ENCODE measurements around the gene NUP188.

Gene NUP188

GRCh38 chr9:129027685-129028191 is 80.2 kb downstream of the NUP188 start:
- POLR2A ChIA-PET, result interaction anchor here (0.9 to 1.7 kb wide), 8 partner anchors 8 to 432 kb away, joined by 3 to 10 read pairs (median 4); partner anchors contain the start of genes MIGA2 and SPOUT1
- CTCF ChIA-PET, result interaction anchor here (0.6 to 0.9 kb wide), 3 partner anchors 24 to 254 kb away, joined by 3 read pairs; no protein-coding TSS in a partner anchor
- TF ChIP-seq NFRKB (IDR thresholded peaks at IDR 0.05) (no peak), BHLHE40 (IDR thresholded peaks at IDR 0.05; ENCODE audit: borderline replicate concordance) (no peak), SUZ12 (IDR thresholded peaks at IDR 0.05) (no peak), FOXA1 (IDR thresholded peaks at IDR 0.05) (no peak), SP1 (IDR thresholded peaks at IDR 0.05) (no peak), TARDBP (IDR thresholded peaks at IDR 0.05) (no peak), ARNT (IDR thresholded peaks at IDR 0.05) (no peak), LEF1 (IDR thresholded peaks at IDR 0.05; ENCODE audit: borderline replicate concordance) (no peak), ELF4 (IDR thresholded peaks at IDR 0.05) (no peak), FOXK2 (IDR thresholded peaks at IDR 0.05) (no peak), CTBP1 (IDR thresholded peaks at IDR 0.05; ENCODE audit: borderline replicate concordance) (no peak), L3MBTL2 (conservative IDR thresholded peaks at IDR 0.05) (no peak), ZNF384 (IDR thresholded peaks at IDR 0.05) (no peak), HDGF (IDR thresholded peaks at IDR 0.05; ENCODE audit: borderline replicate concordance) (no peak), FOXM1 (IDR thresholded peaks at IDR 0.05; ENCODE audit: borderline replicate concordance) (no peak)
- TF ChIP-seq, protein P1, sequence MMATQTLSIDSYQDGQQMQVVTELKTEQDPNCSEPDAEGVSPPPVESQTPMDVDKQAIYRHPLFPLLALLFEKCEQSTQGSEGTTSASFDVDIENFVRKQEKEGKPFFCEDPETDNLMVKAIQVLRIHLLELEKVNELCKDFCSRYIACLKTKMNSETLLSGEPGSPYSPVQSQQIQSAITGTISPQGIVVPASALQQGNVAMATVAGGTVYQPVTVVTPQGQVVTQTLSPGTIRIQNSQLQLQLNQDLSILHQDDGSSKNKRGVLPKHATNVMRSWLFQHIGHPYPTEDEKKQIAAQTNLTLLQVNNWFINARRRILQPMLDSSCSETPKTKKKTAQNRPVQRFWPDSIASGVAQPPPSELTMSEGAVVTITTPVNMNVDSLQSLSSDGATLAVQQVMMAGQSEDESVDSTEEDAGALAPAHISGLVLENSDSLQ (IDR thresholded peaks at IDR 0.05), result no peak
- DNase-seq (ENCODE audit: extremely low spot score), result peak; percentile 49

GRCh38 chr9:129028192-129028966 is 80.9 kb downstream of the NUP188 start, which contains the start of gene SH3GLB2:
Gene SH3GLB2, minus strand, starts transcription at chr9:129028331. Its CDS starts 177 bp downstream, at chr9:129028154.
- ChIA-PET POLR2A (interaction anchor here (0.9 to 1.7 kb wide), 8 partner anchors 8 to 432 kb away, joined by 3 to 10 read pairs (median 4); partner anchors contain the start of genes MIGA2 and SPOUT1), CTCF (interaction anchor here (0.6 to 0.9 kb wide), 3 partner anchors 24 to 255 kb away, joined by 3 read pairs; no protein-coding TSS in a partner anchor)
- peak; percentile 98 for DNase-seq (ENCODE audit: extremely low spot score)
- TF ChIP-seq SP1 (IDR thresholded peaks at IDR 0.05) (no peak), LEF1 (IDR thresholded peaks at IDR 0.05; ENCODE audit: borderline replicate concordance) (no peak), TARDBP (IDR thresholded peaks at IDR 0.05) (no peak), HDGF (IDR thresholded peaks at IDR 0.05; ENCODE audit: borderline replicate concordance) (no peak), FOXK2 (IDR thresholded peaks at IDR 0.05) (no peak), L3MBTL2 (conservative IDR thresholded peaks at IDR 0.05) (no peak), ELF4 (IDR thresholded peaks at IDR 0.05) (no peak), CTBP1 (IDR thresholded peaks at IDR 0.05; ENCODE audit: borderline replicate concordance) (no peak), ZNF384 (IDR thresholded peaks at IDR 0.05) (no peak), NFRKB (IDR thresholded peaks at IDR 0.05) (no peak), SUZ12 (IDR thresholded peaks at IDR 0.05) (no peak), FOXM1 (IDR thresholded peaks at IDR 0.05; ENCODE audit: borderline replicate concordance) (no peak)
- TF ChIP-seq, protein P1 (IDR thresholded peaks at IDR 0.05), result no peak

GRCh38 chr9:129030191-129030590 is 82.7 kb downstream of the NUP188 start:
- ChIA-PET CTCF (no interaction called here), POLR2A (no interaction called here)
- TF ChIP-seq CTBP1 (IDR thresholded peaks at IDR 0.05; ENCODE audit: borderline replicate concordance), result no peak
- no peak for TF ChIP-seq ARNT (IDR thresholded peaks at IDR 0.05)
- TF ChIP-seq NFRKB (IDR thresholded peaks at IDR 0.05), result no peak
- TF ChIP-seq ELF4 (IDR thresholded peaks at IDR 0.05), result no peak
- no peak for TF ChIP-seq LEF1 (IDR thresholded peaks at IDR 0.05; ENCODE audit: borderline replicate concordance)
- no peak for TF ChIP-seq FOXK2 (IDR thresholded peaks at IDR 0.05)
- TF ChIP-seq FOXM1 (IDR thresholded peaks at IDR 0.05; ENCODE audit: borderline replicate concordance), result no peak
- no peak for TF ChIP-seq ZNF384 (IDR thresholded peaks at IDR 0.05)
- TF ChIP-seq TARDBP (IDR thresholded peaks at IDR 0.05), result no peak
- TF ChIP-seq SP1 (IDR thresholded peaks at IDR 0.05), result no peak
- TF ChIP-seq FOXA1 (IDR thresholded peaks at IDR 0.05), result no peak
- TF ChIP-seq BHLHE40 (IDR thresholded peaks at IDR 0.05; ENCODE audit: borderline replicate concordance), result no peak
- TF ChIP-seq HDGF (IDR thresholded peaks at IDR 0.05; ENCODE audit: borderline replicate concordance), result no peak
- TF ChIP-seq L3MBTL2 (conservative IDR thresholded peaks at IDR 0.05), result no peak
- no peak for TF ChIP-seq SUZ12 (IDR thresholded peaks at IDR 0.05)
- no peak for DNase-seq (ENCODE audit: extremely low spot score)

GRCh38 chr9:129031514-129031913 is 84.0 kb downstream of the NUP188 start:
- ChIA-PET POLR2A (no interaction called here), CTCF (no interaction called here)
- no peak for DNase-seq (ENCODE audit: extremely low spot score)
- TF ChIP-seq, protein P1 (IDR thresholded peaks at IDR 0.05), result no peak

DNA sequence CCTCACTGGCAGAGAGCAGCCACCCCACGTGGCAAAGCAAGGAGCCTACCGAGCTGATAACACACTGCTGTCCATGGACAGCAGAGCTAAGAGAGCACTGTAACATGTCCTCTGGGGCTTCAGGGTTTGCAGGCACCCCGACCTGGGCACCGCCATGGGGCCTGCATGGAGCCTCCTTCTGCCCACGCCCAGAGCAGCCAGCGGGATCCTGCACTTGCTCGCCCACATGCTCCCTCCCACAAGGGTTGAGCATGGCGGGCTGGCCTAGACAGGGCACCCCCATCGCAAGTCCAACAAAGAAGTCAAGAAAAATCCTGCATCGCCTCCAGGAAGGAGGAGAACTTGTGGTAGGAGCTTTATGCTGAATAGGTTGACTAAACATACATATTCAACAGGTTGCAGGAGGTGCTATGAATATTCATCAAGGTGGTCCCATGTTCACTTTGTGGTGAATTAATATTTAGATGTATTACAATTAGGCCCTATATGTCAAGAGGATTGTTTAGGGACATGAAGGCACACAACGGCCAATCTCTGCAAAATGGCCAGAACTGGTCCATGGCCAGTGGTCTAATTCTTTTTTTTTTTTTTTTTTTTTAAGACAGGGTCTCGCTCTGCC is 85.2 kb downstream of the NUP188 start:
- CTCF ChIA-PET, result no interaction called here
- no peak for DNase-seq (ENCODE audit: extremely low spot score)
- TF ChIP-seq SP1 (IDR thresholded peaks at IDR 0.05), result no peak
- no peak for TF ChIP-seq L3MBTL2 (conservative IDR thresholded peaks at IDR 0.05)
- TF ChIP-seq HDGF (IDR thresholded peaks at IDR 0.05; ENCODE audit: borderline replicate concordance), result no peak
- TF ChIP-seq ELF4 (IDR thresholded peaks at IDR 0.05), result no peak
- TF ChIP-seq ARNT (IDR thresholded peaks at IDR 0.05), result no peak
- no peak for TF ChIP-seq FOXA1 (IDR thresholded peaks at IDR 0.05)
- no peak for TF ChIP-seq TARDBP (IDR thresholded peaks at IDR 0.05)
- TF ChIP-seq ZNF384 (IDR thresholded peaks at IDR 0.05), result no peak
- POLR2A ChIA-PET, result no interaction called here

Data from HEK293T (cell line).